ENCODE data around the gene PLBD2. TPM values are rescaled to one million over a fixed set of nuclear protein-coding genes. Genes with fewer than 3 reads are reported as not detected.

Gene PLBD2
- total RNA-seq, 1 experiment from 2014 or later: 6.5 TPM

DNA sequence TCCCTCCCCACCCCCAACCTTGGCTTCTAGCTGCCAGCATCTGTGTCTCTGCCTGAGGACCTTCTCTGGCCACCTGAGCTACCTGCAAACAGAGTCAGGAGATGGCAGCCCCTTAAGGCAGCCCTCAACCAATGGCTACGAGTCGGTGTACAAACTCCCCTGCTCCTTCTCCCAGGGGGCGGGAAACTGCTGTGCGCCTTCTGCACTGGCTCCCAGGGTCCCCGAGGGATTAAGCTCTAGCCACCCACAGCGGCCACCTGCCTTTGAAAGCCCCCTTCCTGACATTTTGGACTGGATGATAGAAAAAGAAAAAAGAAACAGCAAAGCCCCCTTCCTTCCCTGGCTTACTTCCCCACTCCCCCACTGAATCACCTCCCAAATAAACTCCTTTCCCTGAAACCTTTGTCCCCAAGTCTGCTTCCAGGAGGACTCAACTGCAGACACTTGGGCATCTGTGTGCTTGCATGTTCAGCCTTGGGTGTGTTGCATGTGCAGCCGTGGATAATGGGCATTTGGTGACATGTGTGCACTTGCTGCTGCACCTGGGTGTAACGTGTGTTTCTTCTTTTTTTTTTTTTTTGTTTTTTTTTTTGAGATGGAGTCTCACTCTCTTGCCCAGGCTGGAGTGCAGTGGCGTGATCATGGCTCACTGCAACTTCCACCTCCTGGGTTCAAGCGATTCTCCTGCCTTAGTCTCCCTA is 39.3 kb downstream of the PLBD2 start:
- Histone ChIP-seq H3K4me1 (ENCODE audit: low read length) (peaks cover 4% of the 10 kb centered on the region; the same call in 1 of the 2 replicates), H3K9me3 (ENCODE audit: low read length) (no peaks in the 10 kb centered on the region), H3K9ac (ENCODE audit: low read length) (no peak overlapping the region), H3K27ac (ENCODE audit: low read length) (no peak overlapping the region), H3K4me3 (ENCODE audit: low read length) (no peak overlapping the region), H4K20me1 (ENCODE audit: insufficient read depth, low read depth, low read length) (0 out of 2 replicates have a peak, but pooled peaks cover 4% of the 10 kb centered on the region), H3K9me2 (replicated peaks; ENCODE audit: insufficient read depth, low read length) (no peaks in the 10 kb centered on the region), H3K4me2 (ENCODE audit: low read depth, low read length, poor library complexity, severe bottlenecking) (no peak overlapping the region), H2AFZ (ENCODE audit: low read length) (no peak overlapping the region), H3K36me3 (ENCODE audit: insufficient read depth, low read length) (no peaks in the 10 kb centered on the region), H3K27me3 (ENCODE audit: low read length) (no peaks in the 10 kb centered on the region), H3K79me2 (ENCODE audit: low read length) (no peaks in the 10 kb centered on the region)
- no peak for DNase-seq

DNA sequence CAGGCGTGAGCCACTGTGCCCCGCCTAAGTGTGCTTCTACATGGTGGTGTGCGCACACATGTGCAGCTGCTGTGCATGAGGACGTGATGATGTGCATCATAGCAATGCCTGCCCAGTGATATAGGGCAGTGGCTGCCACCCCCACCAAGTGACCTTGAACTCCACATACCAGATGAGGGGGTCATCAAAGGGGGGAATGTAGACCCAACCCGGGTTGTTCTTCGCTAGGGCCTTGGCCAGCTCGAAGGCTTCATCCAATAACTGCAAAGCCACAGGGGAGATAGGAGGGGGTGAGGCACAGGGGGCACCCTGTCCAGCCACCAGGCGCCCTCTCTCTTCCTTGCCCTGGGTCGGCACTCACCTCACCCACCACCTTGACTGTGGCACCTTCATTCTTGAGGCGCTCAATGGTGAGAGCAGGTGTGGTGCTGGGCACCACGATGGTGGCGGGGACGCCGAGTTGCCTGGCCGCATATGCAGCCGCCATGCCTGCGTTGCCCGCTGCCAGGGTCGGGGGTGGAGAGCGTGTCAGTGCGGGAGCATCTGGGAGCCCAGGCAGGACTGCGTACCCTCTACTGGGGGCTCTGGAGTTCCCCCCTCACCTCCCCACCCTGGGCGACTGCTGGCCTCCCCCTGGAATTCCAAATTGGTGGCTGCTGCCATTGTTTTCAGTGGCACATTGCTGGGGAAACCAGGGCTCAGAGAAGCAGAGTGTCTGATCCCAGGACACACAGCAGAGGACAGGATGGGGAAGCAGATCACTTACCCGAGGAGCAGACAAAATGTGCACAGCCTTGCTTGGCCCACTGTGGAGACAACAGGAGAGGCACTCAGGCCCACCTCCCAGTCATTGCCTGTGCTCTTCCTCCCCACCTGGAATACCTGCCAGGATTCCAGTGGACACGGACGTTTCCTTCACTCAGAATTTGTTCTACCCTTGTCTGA is 40.2 kb downstream of the PLBD2 start:
- Histone ChIP-seq H3K4me2 (ENCODE audit: low read depth, low read length, poor library complexity, severe bottlenecking) (no peak overlapping the region), H3K4me3 (ENCODE audit: low read length) (no peak overlapping the region), H3K4me1 (ENCODE audit: low read length) (no peaks in the 10 kb centered on the region; the same call in 1 of the 2 replicates), H3K9me2 (replicated peaks; ENCODE audit: insufficient read depth, low read length) (no peaks in the 10 kb centered on the region), H3K9ac (ENCODE audit: low read length) (no peak overlapping the region), H3K79me2 (ENCODE audit: low read length) (no peaks in the 10 kb centered on the region), H4K20me1 (ENCODE audit: insufficient read depth, low read depth, low read length) (no peaks in the 10 kb centered on the region), H3K9me3 (ENCODE audit: low read length) (no peaks in the 10 kb centered on the region), H3K27me3 (ENCODE audit: low read length) (no peaks in the 10 kb centered on the region), H3K27ac (ENCODE audit: low read length) (no peak overlapping the region), H2AFZ (ENCODE audit: low read length) (no peak overlapping the region), H3K36me3 (ENCODE audit: insufficient read depth, low read length) (no peaks in the 10 kb centered on the region)
- no peak for DNase-seq

DNA sequence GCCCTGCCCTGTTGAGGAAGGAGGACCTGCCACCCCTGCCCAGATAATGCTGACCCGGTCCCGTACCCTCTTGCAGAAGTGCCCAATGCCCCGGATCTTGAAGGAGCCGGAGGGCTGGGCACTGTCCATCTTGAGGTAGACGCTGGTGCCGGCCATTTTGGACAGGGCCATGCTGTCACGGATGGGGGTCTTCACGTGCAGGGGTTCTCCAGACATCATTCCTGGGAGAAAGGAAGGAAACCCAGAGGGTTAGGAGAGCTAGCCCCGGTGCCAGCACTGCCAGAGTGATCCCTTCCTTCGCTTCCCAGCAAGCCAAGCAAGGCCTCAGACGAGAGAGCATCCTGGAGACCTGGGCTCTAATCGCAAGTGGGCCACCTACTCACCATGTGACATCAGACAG is 41.1 kb downstream of the PLBD2 start:
- no peaks in the 10 kb centered on the region for H3K27me3 ChIP-seq (ENCODE audit: low read length)
- no peaks in the 10 kb centered on the region for H3K4me1 ChIP-seq (ENCODE audit: low read length)
- no peak overlapping the region for H3K9ac ChIP-seq (ENCODE audit: low read length)
- H3K9me3 ChIP-seq (ENCODE audit: low read length): no peaks in the 10 kb centered on the region
- no peak overlapping the region for H3K4me2 ChIP-seq (ENCODE audit: low read depth, low read length, poor library complexity, severe bottlenecking)
- no peak overlapping the region for H3K27ac ChIP-seq (ENCODE audit: low read length)
- no peaks in the 10 kb centered on the region for H3K36me3 ChIP-seq (ENCODE audit: insufficient read depth, low read length)
- no peak overlapping the region for H2AFZ ChIP-seq (ENCODE audit: low read length)
- H3K9me2 ChIP-seq (replicated peaks; ENCODE audit: insufficient read depth, low read length): no peaks in the 10 kb centered on the region
- no peak for DNase-seq
- no peak overlapping the region for H3K4me3 ChIP-seq (ENCODE audit: low read length)
- no peaks in the 10 kb centered on the region for H4K20me1 ChIP-seq (ENCODE audit: insufficient read depth, low read depth, low read length)
- no peaks in the 10 kb centered on the region for H3K79me2 ChIP-seq (ENCODE audit: low read length)

DNA sequence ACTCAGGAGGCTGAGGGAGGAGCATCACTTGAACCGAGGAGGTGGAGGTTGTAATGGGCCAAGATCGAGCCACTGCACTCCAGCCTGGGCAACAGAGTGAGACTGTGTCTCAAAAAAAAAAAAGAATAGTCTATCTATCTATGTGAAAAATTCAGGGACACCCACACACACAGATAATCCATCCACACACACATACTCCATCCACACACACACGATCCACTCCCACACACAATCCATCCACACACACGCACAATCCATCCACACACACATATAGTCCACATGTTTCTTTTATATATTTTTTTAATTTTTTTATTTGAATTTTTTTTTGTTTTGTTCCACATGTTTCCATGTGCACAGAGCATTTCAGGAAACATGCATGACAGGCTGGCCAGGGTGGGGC is 42.0 kb downstream of the PLBD2 start:
- DNase-seq: no peak
- no peak overlapping the region for H3K9ac ChIP-seq (ENCODE audit: low read length)
- no peaks in the 10 kb centered on the region for H3K9me3 ChIP-seq (ENCODE audit: low read length)
- no peaks in the 10 kb centered on the region for H3K79me2 ChIP-seq (ENCODE audit: low read length)
- no peak overlapping the region for H3K27ac ChIP-seq (ENCODE audit: low read length)
- no peaks in the 10 kb centered on the region for H3K36me3 ChIP-seq (ENCODE audit: insufficient read depth, low read length)
- H3K9me2 ChIP-seq (replicated peaks; ENCODE audit: insufficient read depth, low read length): no peaks in the 10 kb centered on the region
- H3K4me2 ChIP-seq (ENCODE audit: low read depth, low read length, poor library complexity, severe bottlenecking): no peak overlapping the region
- no peak overlapping the region for H2AFZ ChIP-seq (ENCODE audit: low read length)
- no peaks in the 10 kb centered on the region for H4K20me1 ChIP-seq (ENCODE audit: insufficient read depth, low read depth, low read length)
- no peak overlapping the region for H3K4me3 ChIP-seq (ENCODE audit: low read length)
- no peaks in the 10 kb centered on the region for H3K4me1 ChIP-seq (ENCODE audit: low read length)
- H3K27me3 ChIP-seq (ENCODE audit: low read length): no peaks in the 10 kb centered on the region

DNA sequence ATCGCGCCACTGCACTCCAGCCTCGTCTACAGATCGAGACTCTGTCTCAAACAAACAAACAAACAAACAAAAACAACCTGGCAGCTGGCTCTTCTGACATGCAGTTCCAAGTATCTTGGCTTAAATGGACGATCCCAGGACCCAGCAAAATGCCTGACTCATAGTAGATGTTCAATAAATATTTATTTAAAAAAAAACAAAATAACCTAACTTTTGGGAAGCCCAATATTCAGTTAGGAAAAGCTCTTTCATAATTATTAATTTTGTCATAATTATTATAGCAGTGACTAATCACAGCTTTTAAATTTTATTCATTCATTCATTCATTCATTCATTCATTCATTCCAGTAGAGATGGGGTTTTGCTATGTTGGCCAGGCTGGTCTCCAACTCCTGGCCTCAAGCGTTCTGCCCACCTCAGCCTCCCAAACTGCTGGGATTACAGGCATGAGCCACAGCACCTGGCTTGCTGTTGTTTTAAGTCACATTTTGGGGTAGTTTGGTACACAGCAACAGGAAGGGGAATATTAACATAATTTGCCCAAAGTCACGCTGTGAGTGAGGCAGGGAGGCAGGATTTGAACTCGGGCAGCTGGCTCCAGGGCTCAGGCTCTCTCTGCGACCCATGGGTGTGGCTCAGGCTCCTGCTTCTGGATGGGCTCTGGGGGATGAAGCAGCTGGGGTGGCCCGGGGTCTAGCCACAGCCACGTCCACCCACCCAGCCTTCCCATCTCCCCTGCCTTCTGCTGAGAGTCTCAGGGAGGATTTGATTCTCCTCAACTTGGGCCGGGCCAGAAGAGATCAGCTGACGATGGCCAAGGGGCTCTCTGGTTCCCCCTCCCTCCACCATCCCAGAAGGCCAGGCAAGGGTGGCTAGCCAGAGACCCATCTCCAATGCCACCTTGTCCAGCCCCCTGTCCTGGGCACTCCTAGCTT is 42.9 kb downstream of the PLBD2 start:
- no peak overlapping the region for H3K27ac ChIP-seq (ENCODE audit: low read length)
- no peak overlapping the region for H2AFZ ChIP-seq (ENCODE audit: low read length)

DNA sequence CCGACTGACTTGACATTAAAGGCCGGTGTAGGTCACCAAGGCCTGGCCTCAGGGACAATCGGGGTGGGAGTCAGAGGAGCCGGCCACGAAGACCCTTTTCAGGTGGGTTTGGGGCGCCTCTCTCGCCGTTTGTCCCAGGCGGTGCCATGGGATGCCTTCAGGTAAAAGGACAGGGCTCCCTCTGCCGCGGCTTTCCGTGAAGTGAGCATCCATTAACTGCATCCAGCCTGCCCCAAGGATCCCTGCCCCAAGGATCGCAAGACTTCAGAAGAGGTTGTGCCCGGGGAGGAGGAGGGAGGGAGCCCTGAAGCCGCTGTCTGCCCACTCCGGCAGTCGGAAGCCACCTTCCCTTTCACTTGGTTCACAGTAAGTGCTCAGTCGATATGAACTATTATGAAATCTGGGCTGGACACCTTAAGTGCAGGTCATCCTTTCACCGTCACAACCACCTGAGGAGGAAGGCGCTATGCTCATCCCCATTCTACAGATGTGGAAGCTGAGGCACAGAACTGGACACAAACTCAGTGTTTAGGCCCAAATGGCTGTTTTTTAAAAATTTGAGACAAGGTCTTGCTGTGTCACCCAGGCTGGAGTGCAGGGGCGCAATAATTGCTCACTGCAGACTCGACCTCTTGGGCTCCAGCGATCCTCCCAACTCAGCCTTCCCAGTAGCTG is 44.3 kb downstream of the PLBD2 start:
- Histone ChIP-seq H3K9me2 (replicated peaks; ENCODE audit: insufficient read depth, low read length) (no peaks in the 10 kb centered on the region), H3K79me2 (ENCODE audit: low read length) (no peaks in the 10 kb centered on the region), H3K4me2 (ENCODE audit: low read depth, low read length, poor library complexity, severe bottlenecking) (no peak overlapping the region), H3K36me3 (ENCODE audit: insufficient read depth, low read length) (no peaks in the 10 kb centered on the region), H2AFZ (ENCODE audit: low read length) (no peak overlapping the region), H4K20me1 (ENCODE audit: insufficient read depth, low read depth, low read length) (no peaks in the 10 kb centered on the region), H3K27me3 (ENCODE audit: low read length) (no peaks in the 10 kb centered on the region), H3K9ac (ENCODE audit: low read length) (no peak overlapping the region), H3K27ac (ENCODE audit: low read length) (no peak overlapping the region), H3K9me3 (ENCODE audit: low read length) (no peaks in the 10 kb centered on the region), H3K4me1 (ENCODE audit: low read length) (no peaks in the 10 kb centered on the region), H3K4me3 (ENCODE audit: low read length) (no peak overlapping the region)
- no peak for DNase-seq

More for the DNA sequence above, 42.9 kb downstream of the PLBD2 start:
- no peaks in the 10 kb centered on the region for H3K36me3 ChIP-seq (ENCODE audit: insufficient read depth, low read length)
- H3K9me2 ChIP-seq (replicated peaks; ENCODE audit: insufficient read depth, low read length): no peaks in the 10 kb centered on the region
- H3K4me1 ChIP-seq (ENCODE audit: low read length): no peaks in the 10 kb centered on the region
- no peak overlapping the region for H3K4me2 ChIP-seq (ENCODE audit: low read depth, low read length, poor library complexity, severe bottlenecking)
- DNase-seq: no peak
- H3K27me3 ChIP-seq (ENCODE audit: low read length): no peaks in the 10 kb centered on the region
- H4K20me1 ChIP-seq (ENCODE audit: insufficient read depth, low read depth, low read length): no peaks in the 10 kb centered on the region
- no peak overlapping the region for H3K9ac ChIP-seq (ENCODE audit: low read length)
- H3K4me3 ChIP-seq (ENCODE audit: low read length): no peak overlapping the region
- H3K79me2 ChIP-seq (ENCODE audit: low read length): no peaks in the 10 kb centered on the region
- no peaks in the 10 kb centered on the region for H3K9me3 ChIP-seq (ENCODE audit: low read length)

DNA sequence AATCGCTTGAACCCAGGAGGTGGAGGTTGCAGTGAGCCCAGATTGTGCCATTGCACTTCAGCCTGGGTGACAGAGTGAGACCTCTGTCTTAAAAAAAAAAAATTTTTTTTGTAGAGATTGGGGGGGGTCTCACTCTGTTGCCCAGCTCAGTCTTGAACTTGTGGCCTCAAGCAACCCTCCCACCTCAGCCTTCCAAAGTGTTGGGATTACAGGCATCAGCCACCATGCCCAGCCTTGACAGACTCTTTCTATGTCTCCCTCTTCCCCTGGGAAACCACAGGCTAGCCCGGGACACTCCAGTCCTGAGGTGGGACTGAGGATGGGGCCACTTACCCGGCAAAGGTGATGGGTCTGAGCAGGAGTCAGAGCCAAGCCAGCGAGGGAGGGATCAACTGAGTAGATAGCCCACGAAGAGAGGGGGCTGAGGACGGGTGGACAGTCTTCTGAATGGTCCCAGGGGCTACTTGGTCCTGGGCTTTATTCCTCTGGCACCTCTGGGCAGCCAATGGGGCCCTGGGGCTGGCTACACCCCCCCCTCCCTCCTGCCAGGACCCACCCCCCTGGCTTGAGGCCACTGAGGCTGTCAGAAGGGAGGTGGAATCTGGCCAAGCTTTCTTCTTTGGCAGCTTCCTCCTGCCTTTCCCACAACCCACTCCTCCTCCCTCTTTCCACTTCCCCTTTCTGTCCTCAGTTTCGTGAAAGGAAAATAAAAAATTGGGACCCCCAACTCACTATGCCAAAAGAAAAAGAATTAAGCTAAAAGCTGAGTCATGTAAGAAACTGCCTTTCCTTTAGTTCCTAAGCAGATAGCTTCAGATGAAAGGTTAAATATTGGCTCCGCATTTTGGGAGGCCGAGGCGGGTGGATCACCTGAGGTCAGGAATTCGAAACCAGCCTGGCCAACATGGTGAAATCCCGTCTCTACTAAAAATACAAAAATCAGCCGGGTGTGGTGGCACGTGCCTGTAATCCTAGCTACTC is 45.3 kb downstream of the PLBD2 start, which contains the start of gene SDS:
SDS (minus strand) TSS at position 453 of the 981 bp plus-strand sequence. CDS start 4,179 bp downstream, outside the sequence.
- Histone ChIP-seq H3K4me3 (ENCODE audit: low read length) (no peak within 1 kb of the TSS), H3K4me1 (ENCODE audit: low read length) (no peaks in the 10 kb centered on the region), H3K4me2 (ENCODE audit: low read depth, low read length, poor library complexity, severe bottlenecking) (no peak within 1 kb of the TSS), H3K9me3 (ENCODE audit: low read length) (no peaks in the 10 kb centered on the region), H4K20me1 (ENCODE audit: insufficient read depth, low read depth, low read length) (no peaks in the 10 kb centered on the region), H3K27me3 (ENCODE audit: low read length) (no peaks in the 10 kb centered on the region), H3K9ac (ENCODE audit: low read length) (no peak within 1 kb of the TSS), H3K36me3 (ENCODE audit: insufficient read depth, low read length) (no peaks in the 10 kb centered on the region), H2AFZ (ENCODE audit: low read length) (no peak within 1 kb of the TSS), H3K9me2 (replicated peaks; ENCODE audit: insufficient read depth, low read length) (no peaks in the 10 kb centered on the region), H3K79me2 (ENCODE audit: low read length) (no peaks in the 10 kb centered on the region), H3K27ac (ENCODE audit: low read length) (no peak within 1 kb of the TSS)
- DNase-seq: no peak

All from Karpas-422 (cell line).